Adrenal gland (tissue), 12 donors: ENCODE data around the gene RALGAPA1. TPM values are rescaled to one million over a fixed set of nuclear protein-coding genes. Genes with fewer than 3 reads are reported as not detected.

Source experiments
- DNase-seq, 7 donors: peaks; one replicate each; pipeline ENCODE4 v3.0.0-alpha.2; 2019 to 2020
- H3K27ac ChIP-seq, 5 donors: fragments of 200-600 bp; sonication (generic) in 4 of 5; 1 replicate in 3 of 5; 2 replicates in 2 of 5; pipeline versions ENCODE4 v1.5.1 to v1.8.0; 2016 to 2020; ENCODE audit warnings: mild to moderate bottlenecking in 1 of 5
- H3K27me3 ChIP-seq: fragments of 200-600 bp; 2 replicates; pipeline ENCODE4 v1.8.0; 2021
- H3K36me3 ChIP-seq, 2 donors: fragments of 200-600 bp; replicated peaks in 1 of 2; 1 replicate in 1 of 2; 2 replicates in 1 of 2; pipeline versions ENCODE4 v1.5.1 to v1.8.0; 2018 to 2022
- H3K4me1 ChIP-seq, 2 donors: fragments of 200-600 bp; replicated peaks in 1 of 2; 1 replicate in 1 of 2; 2 replicates in 1 of 2; pipeline versions ENCODE4 v1.5.1 to v1.8.0; 2018 to 2021
- H3K4me3 ChIP-seq, 4 donors: fragments of 200-600 bp; sonication (generic) in 3 of 4; one replicate each; pipeline ENCODE4 v1.5.1; 2016 to 2018
- H3K9me3 ChIP-seq, 3 donors: fragments of 200-600 bp; sonication (generic) in 1 of 3; replicated peaks in 1 of 3; 1 replicate in 2 of 3; 2 replicates in 1 of 3; pipeline versions ENCODE4 v1.5.1 to v1.8.0; 2016 to 2021
- CTCF ChIP-seq, 6 experiments: fragments of 450-650 bp in 4 of 6; fragments of 200-600 bp in 2 of 6; sonication (generic) in 1 of 6; IDR thresholded peaks; 1 replicate in 5 of 6; 2 replicates in 1 of 6; pipeline versions ENCODE4 v1.5.1 to v1.8.0; 2016 to 2021; ENCODE audit warnings: antibody characterized with exemption in 6 of 6, mild to moderate bottlenecking in 2 of 6, moderate library complexity in 1 of 6
- POLR2A ChIP-seq, 2 donors: fragments of 450-650 bp; IDR thresholded peaks; one replicate each; pipeline ENCODE4 v1.6.1; 2017; ENCODE audit warnings: antibody characterized with exemption in 2 of 2, mild to moderate bottlenecking in 2 of 2, moderate library complexity in 1 of 2
- WGBS, 4 donors: extraction: QIAGEN DNeasy Blood & Tissue Kit in 2 of 4; methylation state at CpG; one replicate each; pipeline versions ENCODE4 v1.1.5 to v1.1.7; 2013 to 2017; 5-methylcytosine and 5-hydroxymethylcytosine counted together
- intact Hi-C, 2 donors: fragments of 100-400 bp; cut with DNase I; formaldehyde crosslinking; loops; one replicate each; pipeline versions ENCODE4 v1.14.1 to v1.15.0; 2022 to 2023
- polyA plus RNA-seq, 3 donors: library from polyadenylated mRNA; stranded (reverse); fragments of 200-250 nt in 2 of 3; fragments of 350-450 nt in 1 of 3; fragmentation: Illumina TruSeq in 1 of 3; extraction: RNeasy Lipid Tissue Mini Kit (QIAGEN cat#74804) in 1 of 3; gene quantifications; one replicate each; pipeline ENCODE4 v1.2.3, GENCODE V29; 2013 to 2014
- total RNA-seq, 9 donors: library from RNA; depleted of rRNA in 4 of 9; stranded (reverse); fragments of >200 nt in 4 of 9; fragments of 120-200 nt in 1 of 9; fragmentation: NEBNext Ultra II Directional in 1 of 9; extraction: Animal tissue kit (Norgen Biotek cat#: 25700) in 1 of 9; gene quantifications; one replicate each; pipeline versions ENCODE4 v1.1.0 to v1.2.4, GENCODE V29; 2013 to 2023
- donor health status: healthy with polysubstance abuse.
- donor health status: Bipolar disorder and iron deficiency.
- donor health status: DM: yes; HTN: yes; CAD: no.
- donor health status: DM: no; HTN: no; CAD: no.
- donor health status: DM: no; HTN: no; CAD: no.
- donor health status: DM: yes; HTN: yes; CAD: no.

Gene RALGAPA1
- total and polyA plus RNA-seq, 12 donors: 31.7 to 116 (median 64.8) TPM

GRCh38 chr14:35506461-35506860 is 302.6 kb downstream of the RALGAPA1 start:
- Histone ChIP-seq H3K27me3 (no peaks in the 10 kb centered on the region), H3K9me3 (no peaks in the 10 kb centered on the region), H3K36me3 (no peaks in the 10 kb centered on the region), H3K4me3 (no peak overlapping the region), H3K4me1 (no peaks in the 10 kb centered on the region), H3K27ac (no peak overlapping the region)
- no peak for DNase-seq
- intact Hi-C loops: no loop called here
- TF ChIP-seq CTCF (IDR thresholded peaks at IDR 0.05) (no peak), POLR2A (IDR thresholded peaks at IDR 0.05) (no peak)
- WGBS, 4 donors: 75 to 78% (median 78%) methylated on average over 6 of the region's 6 CpGs

- Histone ChIP-seq H3K4me1 (no peaks in the 10 kb centered on the region), H3K4me3 (no peak overlapping the region), H3K36me3 (no peaks in the 10 kb centered on the region), H3K27ac (no peak overlapping the region), H3K27me3 (no peaks in the 10 kb centered on the region), H3K9me3 (no peaks in the 10 kb centered on the region)
- no peak for TF ChIP-seq CTCF (IDR thresholded peaks at IDR 0.05)
- no peak for TF ChIP-seq POLR2A (IDR thresholded peaks at IDR 0.05)
- WGBS, 4 donors: 52 to 70% (median 59%) methylated on average over 1 of the region's 1 CpG
- intact Hi-C loops: no loop called here
- no peak for DNase-seq
Observed at GRCh38 chr14:35504260-35504659, 304.8 kb downstream of the RALGAPA1 start.

GRCh38 chr14:35503646-35504045 is 305.4 kb downstream of the RALGAPA1 start:
- 23 to 39% (median 28%) methylated on average over 3 of the region's 3 CpGs for WGBS, 4 donors
- intact Hi-C loops: no loop called here
- TF ChIP-seq CTCF (IDR thresholded peaks at IDR 0.05): no peak
- TF ChIP-seq POLR2A (IDR thresholded peaks at IDR 0.05): no peak
- Histone ChIP-seq H3K27me3 (no peaks in the 10 kb centered on the region), H3K4me3 (no peak overlapping the region), H3K36me3 (no peaks in the 10 kb centered on the region), H3K4me1 (no peaks in the 10 kb centered on the region), H3K9me3 (no peaks in the 10 kb centered on the region), H3K27ac (no peak overlapping the region)
- no peak for DNase-seq

- WGBS, 4 donors: 78 to 89% (median 86%) methylated on average over 2 of the region's 2 CpGs
- no peak overlapping the region for H3K4me3 ChIP-seq
- DNase-seq: no peak
- H3K36me3 ChIP-seq: no peaks in the 10 kb centered on the region
- intact Hi-C loops: no loop called here
- no peak for TF ChIP-seq POLR2A (IDR thresholded peaks at IDR 0.05)
- no peak overlapping the region for H3K27ac ChIP-seq
- no peaks in the 10 kb centered on the region for H3K4me1 ChIP-seq
- no peaks in the 10 kb centered on the region for H3K9me3 ChIP-seq
- no peaks in the 10 kb centered on the region for H3K27me3 ChIP-seq
Observed at GRCh38 chr14:35499180-35499579, 309.9 kb downstream of the RALGAPA1 start.

DNA sequence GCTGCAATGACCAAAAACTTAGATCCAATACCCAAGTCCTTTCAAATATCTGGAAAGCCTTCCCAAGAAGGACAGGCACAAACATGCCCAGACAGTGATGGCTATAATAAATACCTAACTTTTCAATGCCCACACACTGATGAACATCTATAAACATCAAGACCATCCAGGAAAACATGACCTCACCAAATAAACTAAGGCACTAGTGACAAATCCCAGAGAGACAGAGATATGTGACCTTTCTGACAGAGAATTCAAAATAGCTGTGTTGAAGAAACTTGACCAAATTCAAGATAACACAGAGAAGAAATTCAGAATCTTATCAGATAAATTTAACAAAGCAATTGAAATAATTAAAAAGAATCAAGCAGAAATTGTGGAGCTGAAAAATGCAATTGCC is 313.8 kb downstream of the RALGAPA1 start:
- H3K27me3 ChIP-seq: no peaks in the 10 kb centered on the region
- H3K4me3 ChIP-seq: no peak overlapping the region
- DNase-seq: no peak
- H3K27ac ChIP-seq: no peak overlapping the region
- H3K4me1 ChIP-seq: no peaks in the 10 kb centered on the region
- no peaks in the 10 kb centered on the region for H3K9me3 ChIP-seq
- TF ChIP-seq CTCF (IDR thresholded peaks at IDR 0.05) (no peak), POLR2A (IDR thresholded peaks at IDR 0.05) (no peak)
- intact Hi-C loops: no loop called here
- no peaks in the 10 kb centered on the region for H3K36me3 ChIP-seq
